ENCODE results near the gene NUS1. TPM values are rescaled to one million over a fixed set of nuclear protein-coding genes. Genes with fewer than 3 reads are reported as not detected.

The NUS1 gene
- total and polyA plus RNA-seq, 9 of the 15 experiments (the other 6 are each of a cell fraction or from before 2014, with no cell fraction given): 16.3 to 53.7 (median 26.4) TPM

- TF ChIP-seq PRDM10 (IDR thresholded peaks at IDR 0.05; ENCODE audit: partially characterized antibody) (peak; percentile 64), CREBBP (IDR thresholded peaks at IDR 0.05; ENCODE audit: low read depth, low read length) (no peak), ZNF12 (CRISPR knock-in tag; IDR thresholded peaks at IDR 0.05) (peak; percentile 56; the same call in 1 of the 2 replicates), ZBTB2 (IDR thresholded peaks at IDR 0.05) (peak; percentile 93), NRF1 (conservative IDR thresholded peaks at IDR 0.05 in 1 of 2, IDR thresholded peaks at IDR 0.05 in 1 of 2) (peak; percentile 75 to 78), ZNF511 (CRISPR knock-in tag; IDR thresholded peaks at IDR 0.05) (peak; percentile 69; the same call in 1 of the 2 replicates), STAT5B (CRISPR knock-in tag; IDR thresholded peaks at IDR 0.05) (no peak), ETV1 (tag; conservative IDR thresholded peaks at IDR 0.05; ENCODE audit: low read depth) (0 out of 2 replicates have a peak, but pooled peaks have one; percentile 23), CBX1 (IDR thresholded peaks at IDR 0.05; ENCODE audit: low read depth) (0 out of 2 replicates have a peak, but pooled peaks have one; percentile 27), SUPT5H (IDR thresholded peaks at IDR 0.05) (peak; percentile 81), MEF2D (tag; conservative IDR thresholded peaks at IDR 0.05; ENCODE audit: low read depth) (no peak), TEAD4 (IDR thresholded peaks at IDR 0.05; ENCODE audit: low read length) (0 out of 2 replicates have a peak, but pooled peaks have one; percentile 9), TEAD4 (CRISPR knock-in tag; IDR thresholded peaks at IDR 0.05; ENCODE audit: borderline replicate concordance) (no peak), MNT (conservative IDR thresholded peaks at IDR 0.05) (peak; percentile 96 to 97), FOXP4 (CRISPR knock-in tag; IDR thresholded peaks at IDR 0.05; ENCODE audit: borderline replicate concordance) (peak; percentile 62; the same call in 1 of the 2 replicates), POLR2G (IDR thresholded peaks at IDR 0.05; ENCODE audit: low read depth, low read length) (peak; percentile 83), GABPA (tag; conservative IDR thresholded peaks at IDR 0.05; ENCODE audit: low read depth) (peak; percentile 71), RCOR1 (IDR thresholded peaks at IDR 0.05; ENCODE audit: borderline replicate concordance in 1 of 2, low read depth in 2 of 2, low read length in 2 of 2) (peak in 1 of 2 experiments; percentile 65; a peak in 1 of 4 replicates)
Measured at GRCh38 chr6:117674991-117675657, at the start of gene NUS1 (continued).
